NCI-H2029 treated with DMSO at 0.1 percent for 48 hours (cell line): Measurements from ENCODE around the gene CLEC3A.
A peak's percentile ranks its signal among the peaks of the same experiment; 100 is the strongest.
"Not testable (repeated sequence)": the region's sequence is repeated elsewhere in the genome, so short reads cannot be mapped to it uniquely, and the experiment has no call there.

Source experiments
- DNase-seq: peaks from one replicate; lab custom pipeline; 2025; lab: John Stamatoyannopoulos, UW

Gene CLEC3A, protein sequence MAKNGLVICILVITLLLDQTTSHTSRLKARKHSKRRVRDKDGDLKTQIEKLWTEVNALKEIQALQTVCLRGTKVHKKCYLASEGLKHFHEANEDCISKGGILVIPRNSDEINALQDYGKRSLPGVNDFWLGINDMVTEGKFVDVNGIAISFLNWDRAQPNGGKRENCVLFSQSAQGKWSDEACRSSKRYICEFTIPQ

GRCh38 chr16:78022347-78023060 lies at the start of gene CLEC3A:
TSS of gene CLEC3A (plus strand) at chr16:78022548. CDS start at chr16:78022627, 79 bp downstream.
- DNase-seq, result no peak

- no peak for DNase-seq
These were observed 47.5 kb upstream of the CLEC3A start for GRCh38 chr16:77974883-77975282.

GRCh38 chr16:77975942-77976341 lies 46.4 kb upstream of the CLEC3A start:
- no peak for DNase-seq

DNA sequence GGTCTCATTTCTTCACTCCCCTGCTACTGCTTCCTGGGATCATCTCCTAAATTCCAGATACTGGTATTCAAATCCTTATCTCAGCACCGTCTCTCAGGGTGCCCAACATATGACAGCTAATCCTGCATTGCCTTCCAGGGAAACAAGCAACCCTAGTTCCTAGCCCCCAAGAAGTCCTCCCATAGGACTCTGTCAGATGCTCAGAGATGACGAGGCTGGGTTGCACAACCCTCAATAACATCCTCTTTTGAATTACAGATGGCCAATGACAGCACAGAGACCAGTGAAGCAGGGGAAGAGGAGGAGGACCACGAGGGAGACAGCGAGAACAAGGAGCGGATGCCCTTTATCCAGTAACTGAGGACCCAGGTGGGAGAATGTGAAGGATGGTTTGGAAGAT lies 45.0 kb upstream of the CLEC3A start:
- DNase-seq, result no peak

- DNase-seq, result no peak
These were observed 37.2 kb upstream of the CLEC3A start for GRCh38 chr16:77985111-77985510.

GRCh38 chr16:77986011-77986740 lies 36.2 kb upstream of the CLEC3A start:
- DNase-seq, result no peak

DNA sequence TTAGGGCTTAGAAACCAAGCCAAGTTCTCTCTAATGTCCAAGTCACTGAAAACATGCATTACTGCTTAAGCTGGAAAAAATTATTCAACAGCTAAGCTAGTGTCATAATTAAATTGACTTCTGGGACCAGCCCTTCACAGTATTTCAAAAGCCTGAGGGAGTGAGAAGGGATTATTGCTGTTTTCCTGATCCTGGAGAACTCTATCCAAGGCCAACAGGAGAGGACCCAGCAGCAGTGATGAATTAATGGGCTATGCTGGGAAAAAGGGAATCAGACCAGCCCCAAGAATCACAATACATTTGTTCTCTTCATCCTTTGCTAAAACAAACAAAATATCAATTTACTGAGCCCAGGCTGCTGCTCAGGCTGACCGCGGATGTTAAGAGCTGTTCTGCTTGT lies 34.5 kb upstream of the CLEC3A start:
- DNase-seq, result no peak

DNA sequence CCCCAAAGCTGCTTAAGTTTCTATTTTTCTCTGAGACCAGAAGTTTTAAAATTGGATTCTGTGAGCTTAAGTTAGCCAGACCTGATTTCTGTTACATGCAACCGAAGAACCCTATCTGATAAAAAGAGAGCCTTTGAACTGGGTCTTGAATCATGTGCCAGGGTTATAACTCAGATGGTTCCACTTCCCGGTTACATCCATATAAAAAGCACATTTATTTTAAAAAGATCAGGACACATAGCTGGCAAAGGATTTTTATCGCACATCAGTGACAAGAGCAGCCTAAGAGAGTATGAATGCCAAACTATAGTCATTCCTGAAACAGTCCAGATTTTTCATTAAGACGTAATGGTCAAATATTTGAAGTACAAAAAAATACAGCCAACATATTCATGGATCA lies 32.5 kb upstream of the CLEC3A start:
- DNase-seq, result no peak

DNA sequence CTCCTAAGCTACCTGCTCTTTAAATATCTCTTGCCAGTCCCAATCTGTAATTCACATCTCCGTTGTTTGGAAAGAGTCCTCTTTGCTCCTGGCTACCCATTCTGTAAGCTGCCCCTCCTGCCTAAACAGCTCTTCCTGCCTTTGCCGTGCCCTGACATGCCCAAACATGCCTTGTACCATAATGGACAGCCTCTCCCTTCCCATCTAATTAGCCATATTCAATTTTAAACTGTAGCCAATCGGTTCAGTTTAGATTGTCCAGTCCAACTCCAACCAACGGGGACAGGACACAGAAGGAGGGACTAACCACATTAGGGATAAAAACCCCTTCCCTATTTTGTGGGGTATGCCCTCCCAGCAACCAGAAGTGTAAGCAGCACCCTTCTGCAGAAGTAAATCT lies 30.6 kb upstream of the CLEC3A start:
- no peak for DNase-seq

DNA sequence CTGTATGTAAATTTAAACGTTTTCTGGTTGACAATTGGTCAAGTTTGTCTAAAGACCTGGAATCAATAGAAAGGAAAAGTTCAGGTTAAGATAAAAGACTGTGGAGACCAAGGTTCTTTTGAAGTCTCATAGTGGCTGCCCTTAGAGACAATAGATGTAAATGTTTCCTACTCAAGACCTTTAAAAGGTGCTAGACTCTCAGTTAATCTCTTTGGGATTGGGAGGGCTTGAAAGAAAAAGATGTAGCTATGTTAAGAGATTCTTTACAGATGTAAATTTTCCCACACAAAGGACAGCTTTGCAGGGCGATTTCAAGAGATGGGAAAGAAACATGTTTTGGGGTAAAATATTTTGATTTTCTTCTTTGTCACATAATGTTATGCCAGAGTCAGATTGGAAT lies 30.0 kb upstream of the CLEC3A start:
- DNase-seq, result not testable (repeated sequence)

GRCh38 chr16:77993111-77993985 lies 29.0 kb upstream of the CLEC3A start:
- no peak for DNase-seq

DNA sequence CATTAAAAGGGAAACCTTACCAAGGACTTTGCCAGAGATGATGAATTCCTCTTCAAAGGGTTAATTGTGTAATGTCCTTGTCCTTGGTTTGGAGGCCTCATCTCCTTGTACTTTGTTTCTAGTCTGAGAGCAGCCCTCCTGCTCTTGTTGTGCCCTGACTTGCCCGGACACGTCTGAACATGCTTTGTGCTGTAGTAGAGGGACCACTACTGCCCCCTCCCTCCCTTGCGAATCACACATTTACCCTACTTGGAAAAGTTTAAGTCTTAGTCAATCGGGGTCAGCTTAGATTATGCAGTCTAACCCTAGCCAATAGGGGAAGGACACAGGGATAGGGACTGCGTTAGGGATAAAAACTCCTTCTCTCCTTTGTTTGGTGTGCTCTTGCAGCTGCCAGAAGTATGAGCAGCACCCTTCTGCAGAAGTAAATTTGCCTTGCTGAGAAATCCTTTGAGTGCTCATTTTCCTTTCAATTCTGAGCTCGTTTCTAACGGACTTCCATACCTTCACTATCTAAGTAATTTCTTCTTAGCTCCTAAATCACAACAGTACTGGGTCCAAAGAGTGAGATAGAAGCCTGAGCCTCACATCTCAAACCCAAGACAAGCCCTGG lies 26.4 kb upstream of the CLEC3A start:
- no peak for DNase-seq

DNA sequence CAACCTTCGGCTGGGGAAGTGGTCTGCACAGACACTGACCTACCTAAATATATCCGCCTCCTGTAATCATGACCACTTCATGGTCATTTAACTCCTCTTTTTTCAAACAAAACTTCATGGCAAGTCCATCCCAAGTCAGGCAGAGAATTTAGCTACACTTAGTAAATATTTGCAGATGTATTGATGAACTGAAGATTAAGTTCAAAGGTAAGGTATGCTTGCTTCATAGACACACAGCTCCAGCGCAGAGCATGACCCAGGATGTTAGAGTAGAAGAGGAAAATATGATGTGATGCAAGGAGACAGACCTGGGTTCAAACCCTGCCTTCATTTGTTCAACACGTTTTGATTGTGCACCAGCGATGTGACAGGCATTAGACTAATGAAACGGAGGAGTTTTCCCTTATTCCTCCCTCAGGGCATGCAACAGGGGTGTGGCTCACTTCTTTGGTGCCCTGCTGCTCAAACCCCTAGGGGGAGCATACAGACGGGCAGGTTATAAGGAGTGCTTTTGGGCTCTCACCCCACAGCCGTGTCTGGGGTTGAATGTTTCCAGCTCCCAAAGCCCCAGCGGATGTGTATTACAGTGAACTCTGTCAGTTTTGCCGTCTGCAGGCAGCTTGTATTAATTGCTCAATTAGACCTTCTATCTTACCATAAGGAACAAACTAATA lies 23.9 kb upstream of the CLEC3A start:
- no peak for DNase-seq

DNA sequence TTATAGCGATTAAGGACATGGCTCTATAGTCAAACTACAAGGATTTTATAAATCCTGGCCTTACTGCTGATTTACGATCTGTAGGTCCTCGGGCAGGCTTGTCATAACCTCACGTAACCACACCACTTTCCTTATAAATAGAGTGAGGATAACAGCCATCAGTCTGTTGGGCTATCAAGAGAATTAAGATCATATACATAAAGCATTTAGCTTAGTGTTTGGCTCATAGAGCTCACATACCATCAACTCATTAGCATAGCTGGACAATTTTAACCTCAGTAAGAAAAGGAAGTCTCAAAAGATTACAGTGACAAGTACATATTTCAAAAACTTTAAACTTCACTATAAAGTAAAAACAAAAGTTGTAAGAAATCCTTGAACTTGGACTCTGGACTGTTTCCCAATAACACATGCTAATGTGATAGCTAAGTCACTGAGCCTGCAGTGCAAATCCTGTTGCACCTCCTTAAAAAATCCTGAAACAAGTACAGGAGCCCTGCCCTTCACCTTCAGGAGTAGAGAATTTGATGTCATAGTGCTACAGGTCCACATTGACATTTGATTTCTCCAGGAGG lies 20.8 kb upstream of the CLEC3A start:
- no peak for DNase-seq

DNA sequence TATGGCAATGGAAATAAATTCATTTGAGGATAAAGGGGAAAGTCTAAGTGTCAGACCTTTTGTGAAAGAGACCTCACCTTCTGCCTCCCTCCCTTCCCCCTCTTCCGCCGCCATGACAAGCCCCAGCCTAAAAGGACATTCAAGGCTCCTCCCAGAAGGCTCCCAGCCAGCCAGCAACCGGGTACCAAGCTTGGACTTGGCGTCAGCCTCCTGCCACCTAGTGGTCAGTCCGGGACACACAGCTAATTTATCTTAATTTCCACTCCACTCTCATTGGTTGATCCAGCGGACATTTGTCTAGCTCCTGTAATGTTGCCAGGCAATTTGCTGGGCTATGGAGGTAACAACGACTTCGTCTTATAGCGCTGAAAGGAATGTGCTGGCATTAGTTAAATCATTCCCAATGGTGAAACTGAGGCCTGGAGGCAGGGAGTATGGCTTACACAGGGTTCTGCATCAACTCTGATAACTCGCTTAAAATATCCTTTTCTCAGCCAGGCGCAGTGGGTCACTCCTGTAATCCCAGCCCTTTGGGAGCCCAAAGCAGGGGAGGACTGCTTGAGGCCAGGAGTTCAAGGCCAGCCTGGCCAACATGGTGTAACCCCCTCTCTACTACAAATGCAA lies 19.3 kb upstream of the CLEC3A start:
- peak; percentile 48 for DNase-seq

GRCh38 chr16:78004517-78004916 lies 17.8 kb upstream of the CLEC3A start:
- DNase-seq, result no peak

DNA sequence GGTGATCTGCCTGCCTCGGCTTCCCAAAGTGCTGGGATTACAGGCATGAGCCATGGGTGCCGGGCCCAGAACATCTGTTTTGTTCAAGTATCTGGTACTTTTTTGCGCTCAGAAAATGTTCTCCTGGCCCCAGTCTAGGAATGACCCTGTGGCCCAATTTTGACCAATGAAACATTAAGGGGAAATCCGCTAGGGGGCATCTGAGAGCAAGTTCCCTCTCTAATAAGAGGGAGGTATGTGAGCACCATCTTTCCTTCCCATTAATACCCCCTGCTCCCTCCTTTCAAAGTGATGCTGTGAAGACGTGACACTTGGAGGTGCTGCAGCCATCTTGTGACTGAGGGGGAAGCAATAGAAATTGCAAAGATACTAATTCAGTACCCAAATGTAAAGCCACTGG lies 16.5 kb upstream of the CLEC3A start:
- DNase-seq, result no peak

DNA sequence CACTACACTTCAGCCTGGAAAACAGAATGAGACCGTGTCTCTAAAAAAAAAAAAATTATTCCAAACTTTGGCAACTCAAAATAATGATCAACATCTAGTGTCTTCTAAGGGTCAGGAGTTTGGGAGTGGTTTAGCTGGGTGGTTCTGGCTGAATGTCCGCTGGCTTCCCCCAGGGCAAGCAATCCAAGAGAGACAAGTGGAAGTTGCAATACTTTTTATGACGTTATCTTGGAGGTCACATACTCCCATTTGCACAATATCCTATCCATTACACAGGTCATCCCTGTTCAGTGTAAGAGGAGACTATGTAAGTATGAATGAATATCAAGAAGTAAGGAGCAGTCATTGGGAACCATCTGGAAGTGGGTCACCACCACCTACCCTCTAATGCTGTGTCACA lies 15.2 kb upstream of the CLEC3A start:
- no peak for DNase-seq

GRCh38 chr16:78024159-78024558 lies 1.8 kb downstream of the CLEC3A start:
- no peak for DNase-seq

DNA sequence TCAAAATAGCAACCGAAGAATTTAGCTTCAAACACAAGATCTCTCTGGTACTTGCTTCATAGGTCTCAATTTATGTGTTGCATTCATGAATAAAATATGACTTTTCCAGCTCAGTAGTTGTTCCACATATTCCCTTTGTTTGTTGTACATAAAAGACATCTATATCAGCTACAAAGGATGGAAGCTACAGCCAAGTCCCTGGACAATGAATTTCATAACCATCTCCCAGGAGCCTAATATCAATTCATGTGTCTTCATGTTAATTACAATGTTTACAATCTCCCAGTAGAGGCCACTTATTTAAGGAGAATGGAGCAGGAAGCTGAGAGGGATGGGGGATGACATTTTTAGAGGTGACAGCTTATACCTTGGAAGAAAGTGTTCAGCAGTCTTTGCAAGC lies 3.3 kb downstream of the CLEC3A start:
- no peak for DNase-seq
